Vagina (tissue), 2 donors: ENCODE data around the gene OTULINL.

Source experiments
- CTCF ChIP-seq, 3 experiments: fragments of 450-650 bp in 2 of 3; fragments of 200-600 bp in 1 of 3; sonication (generic) in 1 of 3; IDR thresholded peaks; one replicate each; pipeline ENCODE4 v1.5.1; 2017 to 2019; ENCODE audit warnings: antibody characterized with exemption in 3 of 3, mild to moderate bottlenecking in 2 of 3, moderate library complexity in 2 of 3
- POLR2A ChIP-seq, 2 donors: fragments of 450-650 bp; IDR thresholded peaks; one replicate each; pipeline ENCODE4 v1.6.1; 2017; ENCODE audit warnings: antibody characterized with exemption in 2 of 2, mild to moderate bottlenecking in 2 of 2, moderate library complexity in 2 of 2
- POLR2AphosphoS5 ChIP-seq, 2 donors: sonication (generic); formaldehyde crosslinking; IDR thresholded peaks; one replicate each; pipeline ENCODE4 v1.9.0; 2017; ENCODE audit warnings: antibody characterized with exemption in 2 of 2, mild to moderate bottlenecking in 2 of 2, low read depth in 1 of 2; ENCODE audit not compliant: insufficient read depth in 1 of 2

GRCh38 chr5:14572836-14573235, 8.8 kb upstream of the OTULINL start:
- TF ChIP-seq POLR2A (IDR thresholded peaks at IDR 0.05) = no peak
- TF ChIP-seq CTCF (IDR thresholded peaks at IDR 0.05) = no peak
- no peak for TF ChIP-seq POLR2AphosphoS5 (IDR thresholded peaks at IDR 0.05; ENCODE audit: insufficient read depth in 1 of 2, low read depth in 1 of 2)
